Epithelial cell of proximal tubule (primary cell): ENCODE data around the gene FAM13A. TPM values are rescaled to one million over a fixed set of nuclear protein-coding genes. Genes with fewer than 3 reads are reported as not detected.

Experiments
- DNase-seq: peaks from one replicate; pipeline ENCODE4 v3.0.0-alpha.2; 2011; ENCODE audit warnings: low read depth
- H3K4me3 ChIP-seq: 2 replicates; pipeline ENCODE4 v1.5.1; 2011; ENCODE audit warnings: low read depth, mild to moderate bottlenecking, low read length
- CTCF ChIP-seq: conservative IDR thresholded peaks from 2 replicates; pipeline ENCODE4 v1.5.1; 2012; ENCODE audit warnings: low read depth, mild to moderate bottlenecking, low read length
- total RNA-seq: library from RNA; depleted of rRNA; stranded (reverse); fragments of >200 nt; gene quantifications from 2 replicates; pipeline ENCODE4 v1.2.3, GENCODE V29; 2015

The FAM13A gene
- 3.0 and 5.9 TPM in 2 replicates for total RNA-seq

GRCh38 chr4:89056953-89057398, at the start of gene FAM13A:
Gene FAM13A (minus strand): TSS chr4:89057185. CDS start chr4:89056964, 221 bp downstream.
- H3K4me3 ChIP-seq, result peak within 1 kb of the TSS; percentile 53
- DNase-seq, result peak; percentile 93
- no peak for TF ChIP-seq CTCF

GRCh38 chr4:89105726-89106125, 48.7 kb upstream of the FAM13A start:
- TF ChIP-seq CTCF, result no peak
- H3K4me3 ChIP-seq, result no peak overlapping the region
- no peak for DNase-seq

GRCh38 chr4:89101256-89102161, 44.5 kb upstream of the FAM13A start:
- no peak for DNase-seq
- TF ChIP-seq CTCF, result no peak
- H3K4me3 ChIP-seq, result no peak overlapping the region

- no peak overlapping the region for H3K4me3 ChIP-seq
- no peak for TF ChIP-seq CTCF
- DNase-seq, result no peak
These were observed 43.9 kb upstream of the FAM13A start for GRCh38 chr4:89100853-89101252.

- no peak for DNase-seq
- TF ChIP-seq CTCF, result no peak
- H3K4me3 ChIP-seq, result no peak overlapping the region
These were observed 42.5 kb upstream of the FAM13A start for GRCh38 chr4:89099471-89099870.

GRCh38 chr4:89099034-89099433, 42.0 kb upstream of the FAM13A start:
- no peak for DNase-seq
- no peak overlapping the region for H3K4me3 ChIP-seq
- TF ChIP-seq CTCF, result no peak

- DNase-seq, result no peak
- H3K4me3 ChIP-seq, result no peak overlapping the region
- no peak for TF ChIP-seq CTCF
These were observed 21.3 kb upstream of the FAM13A start for GRCh38 chr4:89078300-89078699.
